ENCODE data around the gene TANC1.

Gene TANC1

DNA sequence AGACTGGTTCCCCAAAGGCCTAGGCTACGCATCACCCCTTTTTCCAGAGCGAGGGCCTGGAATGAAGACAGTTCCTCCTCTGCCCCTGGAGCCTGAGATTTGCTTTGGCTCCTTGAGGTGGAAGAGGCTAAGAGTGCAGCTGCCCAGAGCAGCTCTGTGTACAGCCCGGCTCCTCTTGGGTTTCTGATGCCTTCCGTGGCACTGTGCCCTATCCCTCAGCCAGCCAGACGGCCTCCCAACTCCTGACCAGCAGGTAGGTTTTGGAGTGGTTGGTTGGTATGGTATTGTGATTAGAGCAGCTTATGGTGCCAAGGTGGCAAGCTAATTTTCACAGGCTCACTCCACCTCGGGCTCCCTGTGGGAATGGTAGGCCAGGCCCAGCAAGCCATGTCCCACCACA lies 112.2 kb downstream of the TANC1 start:
- DNase-seq (ENCODE audit: low read depth), result no peak
- no peak overlapping the region for H3K4me3 ChIP-seq (ENCODE audit: low read length)
- no peak for TF ChIP-seq CTCF (conservative IDR thresholded peaks at IDR 0.05; ENCODE audit: low read depth, low read length)

GRCh38 chr2:159082119-159082518 lies 113.7 kb downstream of the TANC1 start:
- no peak for DNase-seq (ENCODE audit: low read depth)
- no peak for TF ChIP-seq CTCF (conservative IDR thresholded peaks at IDR 0.05; ENCODE audit: low read depth, low read length)
- no peak overlapping the region for H3K4me3 ChIP-seq (ENCODE audit: low read length)

- no peak overlapping the region for H3K4me3 ChIP-seq (ENCODE audit: low read length)
- no peak for DNase-seq (ENCODE audit: low read depth)
- no peak for TF ChIP-seq CTCF (conservative IDR thresholded peaks at IDR 0.05; ENCODE audit: low read depth, low read length)
Measured at GRCh38 chr2:159084384-159085370, 116.2 kb downstream of the TANC1 start.

DNA sequence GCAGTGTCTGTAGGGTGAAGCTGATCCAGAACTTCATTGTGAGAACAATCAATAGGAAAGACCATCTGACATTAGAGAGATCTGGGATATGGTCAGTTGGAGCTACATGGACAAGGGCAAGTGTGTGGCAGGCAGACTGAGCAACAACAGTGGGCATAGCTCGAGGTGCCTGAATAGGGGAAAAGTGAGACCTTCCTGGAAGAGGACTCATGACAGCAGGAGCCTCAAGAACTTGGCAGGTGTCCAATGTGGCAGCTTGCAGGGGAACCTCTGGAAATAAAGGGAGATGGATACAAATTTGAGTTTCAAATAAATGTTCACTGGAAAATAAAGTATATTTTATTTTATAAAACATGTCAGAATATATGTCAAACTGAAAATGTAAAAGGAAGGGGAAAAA lies 117.9 kb downstream of the TANC1 start:
- DNase-seq (ENCODE audit: low read depth), result no peak
- H3K4me3 ChIP-seq (ENCODE audit: low read length), result no peak overlapping the region
- TF ChIP-seq CTCF (conservative IDR thresholded peaks at IDR 0.05; ENCODE audit: low read depth, low read length), result no peak

DNA sequence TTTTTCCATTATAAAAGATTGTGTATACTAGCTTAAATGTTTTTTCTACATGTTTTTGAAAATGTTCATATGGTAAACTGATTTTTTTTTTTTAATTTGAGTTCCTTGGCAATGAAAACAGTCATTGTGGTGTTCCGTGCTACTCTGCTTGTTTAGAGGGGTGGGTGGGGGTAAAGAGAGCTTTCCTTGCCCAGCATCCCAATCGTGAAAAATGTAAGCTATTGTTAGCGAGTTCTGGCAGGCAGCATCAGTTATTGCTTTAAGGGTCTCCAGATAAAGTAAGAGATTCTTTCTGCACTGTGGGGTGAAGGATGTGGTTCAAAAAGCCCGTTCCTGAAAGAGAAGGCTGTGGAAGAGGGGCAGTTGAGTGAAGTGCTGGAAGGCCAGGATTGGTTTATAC lies 118.4 kb downstream of the TANC1 start:
- no peak for DNase-seq (ENCODE audit: low read depth)
- TF ChIP-seq CTCF (conservative IDR thresholded peaks at IDR 0.05; ENCODE audit: low read depth, low read length), result no peak

GRCh38 chr2:159088906-159089305 lies 120.5 kb downstream of the TANC1 start:
- peak; percentile 22 for TF ChIP-seq CTCF (conservative IDR thresholded peaks at IDR 0.05; ENCODE audit: low read depth, low read length)
- DNase-seq (ENCODE audit: low read depth), result no peak
- H3K4me3 ChIP-seq (ENCODE audit: low read length), result no peak overlapping the region

More for the DNA sequence above, 118.4 kb downstream of the TANC1 start:
- H3K4me3 ChIP-seq (ENCODE audit: low read length), result no peak overlapping the region

DNA sequence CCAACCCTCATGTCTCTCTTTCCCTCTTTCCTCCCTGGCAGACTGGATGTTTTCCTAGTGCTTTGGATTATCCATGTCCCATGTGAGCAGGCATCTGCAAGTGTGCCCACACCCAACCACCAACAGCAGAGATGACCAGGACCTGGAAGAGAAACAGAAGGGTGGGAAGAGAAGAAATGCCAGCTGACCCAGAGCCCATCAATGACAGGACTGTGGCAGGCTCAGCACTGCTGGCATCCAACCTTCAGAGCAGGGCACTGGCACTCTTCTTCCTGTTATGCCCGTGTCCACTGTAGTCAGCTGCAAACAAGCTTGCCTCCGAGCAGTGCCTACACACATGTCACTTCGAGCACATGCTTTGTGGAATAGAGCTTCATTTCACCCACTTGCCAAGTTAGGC lies 121.1 kb downstream of the TANC1 start:
- DNase-seq (ENCODE audit: low read depth), result no peak
- no peak overlapping the region for H3K4me3 ChIP-seq (ENCODE audit: low read length)
- no peak for TF ChIP-seq CTCF (conservative IDR thresholded peaks at IDR 0.05; ENCODE audit: low read depth, low read length)

Data from retinal pigment epithelial cell (primary cell).